Stimulated activated CD8-positive, alpha-beta memory T cell treated with anti-CD3 and anti-CD28 coated beads, Interleukin-15, amount 100 ng/mL, for 1 hour (primary cell): ENCODE results near the gene FAM131C.
"Not testable (repeated sequence)": the region's sequence is repeated elsewhere in the genome, so short reads cannot be mapped to it uniquely, and the experiment has no call there.

ENCODE experiments used
- DNase-seq: peaks from one replicate; pipeline ENCODE4 v3.0.0-alpha.2; 2020; ENCODE audit warnings: low read depth

FAM131C gene

GRCh38 chr1:16076031-16076864 lies 2.8 kb upstream of the FAM131C start:
- DNase-seq, result no peak

GRCh38 chr1:16075337-16076030 lies 2.0 kb upstream of the FAM131C start:
- DNase-seq, result no peak

- no peak for DNase-seq
These were observed 766 bp upstream of the FAM131C start for GRCh38 chr1:16074217-16074616.

GRCh38 chr1:16072616-16073484 lies 601 bp downstream of the FAM131C start:
- DNase-seq, result no peak

- DNase-seq, result no peak
These were observed 1.4 kb downstream of the FAM131C start for GRCh38 chr1:16072095-16072494.

GRCh38 chr1:16071614-16072013 lies 1.8 kb downstream of the FAM131C start:
- no peak for DNase-seq

GRCh38 chr1:16070640-16071355 lies 2.7 kb downstream of the FAM131C start:
- no peak for DNase-seq

- no peak for DNase-seq
These were observed 4.8 kb downstream of the FAM131C start for GRCh38 chr1:16068356-16069270.

GRCh38 chr1:16067933-16068332 lies 5.5 kb downstream of the FAM131C start:
- DNase-seq, result no peak

GRCh38 chr1:16067127-16067768 lies 6.2 kb downstream of the FAM131C start:
- no peak for DNase-seq

- DNase-seq, result no peak
These were observed 7.2 kb downstream of the FAM131C start for GRCh38 chr1:16066245-16066644.

- no peak for DNase-seq
These were observed 8.2 kb downstream of the FAM131C start for GRCh38 chr1:16065269-16065576.

- DNase-seq, result no peak
These were observed 8.7 kb downstream of the FAM131C start for GRCh38 chr1:16064536-16065268.

GRCh38 chr1:16063921-16064320 lies 9.5 kb downstream of the FAM131C start:
- DNase-seq, result no peak

- DNase-seq, result no peak
These were observed 10.1 kb downstream of the FAM131C start for GRCh38 chr1:16063226-16063829.

GRCh38 chr1:16062687-16063075 lies 10.8 kb downstream of the FAM131C start:
- not testable (repeated sequence) for DNase-seq

- DNase-seq, result not testable (repeated sequence)
These were observed 11.3 kb downstream of the FAM131C start for GRCh38 chr1:16061989-16062686.

- DNase-seq, result no peak
These were observed 12.2 kb downstream of the FAM131C start for GRCh38 chr1:16061266-16061665.
